HepG2 (cell line): Measurements from ENCODE around the gene PPP2R2C.

Experiments
- CTCF ChIP-seq: sonication (generic); formaldehyde crosslinking; IDR thresholded peaks from 2 replicates; pipeline ENCODE4 v1.5.0; 2020; ENCODE audit warnings: mild to moderate bottlenecking, missing genetic modification reagents, moderate library complexity
- DRAP1 ChIP-seq: IDR thresholded peaks from 2 replicates; pipeline ENCODE4 v1.6.1; 2016; ENCODE audit warnings: missing genetic modification reagents, missing compliant biosample characterization
- KLF11 ChIP-seq: IDR thresholded peaks from 2 replicates; pipeline ENCODE4 v1.6.1; 2016; ENCODE audit warnings: missing compliant biosample characterization
- TARDBP ChIP-seq: sonication (generic); formaldehyde crosslinking; IDR thresholded peaks from 2 replicates; pipeline ENCODE4 v1.8.0; 2022; ENCODE audit warnings: mild to moderate bottlenecking, missing genetic modification reagents
- ZEB1 ChIP-seq: IDR thresholded peaks from 2 replicates; pipeline ENCODE4 v1.6.1; 2012; ENCODE audit warnings: mild to moderate bottlenecking, low read depth, inconsistent platforms; ENCODE audit not compliant: insufficient replicate concordance
- ZNF343 ChIP-seq: sonication (generic); formaldehyde crosslinking; IDR thresholded peaks from 2 replicates; pipeline ENCODE4 v1.4.0; 2020; ENCODE audit warnings: mild to moderate bottlenecking, missing genetic modification reagents
- ZSCAN30 ChIP-seq: sonication (generic); formaldehyde crosslinking; IDR thresholded peaks from 2 replicates; pipeline ENCODE4 v1.5.0; 2020; ENCODE audit warnings: mild to moderate bottlenecking, missing genetic modification reagents
- TF ChIP-seq, protein P1 (sequence below), 2 experiments: IDR thresholded peaks; 2 replicates each; pipeline ENCODE4 v1.6.1; 2011 to 2012; ENCODE audit warnings: low read length in 2 of 2, borderline replicate concordance in 1 of 2, low read depth in 1 of 2, mild to moderate bottlenecking in 1 of 2, moderate library complexity in 1 of 2
- TF ChIP-seq, protein P2 (sequence below): sonication (generic); formaldehyde crosslinking; IDR thresholded peaks from 2 replicates; pipeline ENCODE4 v1.4.0; 2020; ENCODE audit warnings: missing genetic modification reagents

DNA sequence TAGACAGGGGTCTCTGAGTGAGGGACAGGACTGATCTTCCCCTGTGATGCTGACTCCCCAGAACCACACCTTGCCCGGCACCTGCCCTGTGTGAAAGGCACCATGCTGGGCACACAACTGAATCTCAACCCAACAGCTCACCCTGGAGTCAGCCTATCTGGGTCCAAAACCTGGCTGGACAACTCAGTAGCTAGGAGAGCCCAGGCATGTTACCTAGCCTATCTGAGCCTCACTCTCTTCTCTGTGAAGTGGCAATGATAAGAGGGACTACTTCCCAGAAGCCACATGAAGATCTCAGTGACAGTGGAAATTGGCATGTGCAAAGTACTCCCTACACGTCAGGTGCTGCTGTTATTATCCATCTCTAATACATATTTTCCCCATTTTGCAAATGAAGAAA, 44.8 kb upstream of the PPP2R2C start:
- TF ChIP-seq CTCF (CRISPR knock-in tag) (no peak), ZSCAN30 (no peak), DRAP1 (CRISPR knock-in tag) (no peak), TARDBP (no peak), ZEB1 (no peak), ZNF343 (CRISPR knock-in tag) (no peak), KLF11 (no peak)
- TF ChIP-seq, protein P1, sequence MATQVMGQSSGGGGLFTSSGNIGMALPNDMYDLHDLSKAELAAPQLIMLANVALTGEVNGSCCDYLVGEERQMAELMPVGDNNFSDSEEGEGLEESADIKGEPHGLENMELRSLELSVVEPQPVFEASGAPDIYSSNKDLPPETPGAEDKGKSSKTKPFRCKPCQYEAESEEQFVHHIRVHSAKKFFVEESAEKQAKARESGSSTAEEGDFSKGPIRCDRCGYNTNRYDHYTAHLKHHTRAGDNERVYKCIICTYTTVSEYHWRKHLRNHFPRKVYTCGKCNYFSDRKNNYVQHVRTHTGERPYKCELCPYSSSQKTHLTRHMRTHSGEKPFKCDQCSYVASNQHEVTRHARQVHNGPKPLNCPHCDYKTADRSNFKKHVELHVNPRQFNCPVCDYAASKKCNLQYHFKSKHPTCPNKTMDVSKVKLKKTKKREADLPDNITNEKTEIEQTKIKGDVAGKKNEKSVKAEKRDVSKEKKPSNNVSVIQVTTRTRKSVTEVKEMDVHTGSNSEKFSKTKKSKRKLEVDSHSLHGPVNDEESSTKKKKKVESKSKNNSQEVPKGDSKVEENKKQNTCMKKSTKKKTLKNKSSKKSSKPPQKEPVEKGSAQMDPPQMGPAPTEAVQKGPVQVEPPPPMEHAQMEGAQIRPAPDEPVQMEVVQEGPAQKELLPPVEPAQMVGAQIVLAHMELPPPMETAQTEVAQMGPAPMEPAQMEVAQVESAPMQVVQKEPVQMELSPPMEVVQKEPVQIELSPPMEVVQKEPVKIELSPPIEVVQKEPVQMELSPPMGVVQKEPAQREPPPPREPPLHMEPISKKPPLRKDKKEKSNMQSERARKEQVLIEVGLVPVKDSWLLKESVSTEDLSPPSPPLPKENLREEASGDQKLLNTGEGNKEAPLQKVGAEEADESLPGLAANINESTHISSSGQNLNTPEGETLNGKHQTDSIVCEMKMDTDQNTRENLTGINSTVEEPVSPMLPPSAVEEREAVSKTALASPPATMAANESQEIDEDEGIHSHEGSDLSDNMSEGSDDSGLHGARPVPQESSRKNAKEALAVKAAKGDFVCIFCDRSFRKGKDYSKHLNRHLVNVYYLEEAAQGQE (IDR thresholded peaks at IDR 0.05; ENCODE audit: borderline replicate concordance in 1 of 2, low read depth in 1 of 2, low read length in 2 of 2), result no peak
- TF ChIP-seq, protein P2, sequence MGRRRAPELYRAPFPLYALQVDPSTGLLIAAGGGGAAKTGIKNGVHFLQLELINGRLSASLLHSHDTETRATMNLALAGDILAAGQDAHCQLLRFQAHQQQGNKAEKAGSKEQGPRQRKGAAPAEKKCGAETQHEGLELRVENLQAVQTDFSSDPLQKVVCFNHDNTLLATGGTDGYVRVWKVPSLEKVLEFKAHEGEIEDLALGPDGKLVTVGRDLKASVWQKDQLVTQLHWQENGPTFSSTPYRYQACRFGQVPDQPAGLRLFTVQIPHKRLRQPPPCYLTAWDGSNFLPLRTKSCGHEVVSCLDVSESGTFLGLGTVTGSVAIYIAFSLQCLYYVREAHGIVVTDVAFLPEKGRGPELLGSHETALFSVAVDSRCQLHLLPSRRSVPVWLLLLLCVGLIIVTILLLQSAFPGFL, result no peak
